ENCODE measurements around the gene FAM168B.
A peak's percentile ranks its signal among the peaks of the same experiment; 100 is the strongest.
"Not testable (repeated sequence)": the region's sequence is repeated elsewhere in the genome, so short reads cannot be mapped to it uniquely, and the experiment has no call there.

Gene FAM168B

GRCh38 chr2:131093006-131093695 lies at the start of gene FAM168B:
FAM168B (minus strand) TSS chr2:131093460; CDS start chr2:131082646, 10,814 bp downstream.
- peak; percentile 68 to 93 for DNase-seq

GRCh38 chr2:131142849-131143248 lies 49.6 kb upstream of the FAM168B start:
- DNase-seq = no peak

GRCh38 chr2:131140581-131140980 lies 47.3 kb upstream of the FAM168B start:
- DNase-seq = no peak

DNA sequence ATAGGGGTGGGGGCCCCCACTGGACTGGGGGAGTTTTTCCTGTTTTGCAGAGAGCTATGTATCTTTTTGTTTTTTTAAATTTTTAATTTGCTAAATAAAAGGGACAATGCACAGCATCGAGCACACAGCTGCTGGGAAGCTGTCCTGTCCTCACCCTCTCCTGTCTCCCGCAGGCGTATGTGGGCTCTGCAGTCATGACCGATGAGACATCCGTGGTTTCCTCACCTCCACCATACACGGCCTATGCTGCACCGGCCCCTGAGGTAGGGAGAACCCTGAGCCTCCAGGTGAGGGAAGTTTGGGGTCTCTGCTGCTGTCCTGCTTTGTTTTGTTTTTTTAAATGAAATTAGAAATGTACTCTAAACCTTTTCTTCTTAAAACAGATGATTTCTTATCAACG lies 39.5 kb upstream of the FAM168B start:
- no peak for DNase-seq

DNA sequence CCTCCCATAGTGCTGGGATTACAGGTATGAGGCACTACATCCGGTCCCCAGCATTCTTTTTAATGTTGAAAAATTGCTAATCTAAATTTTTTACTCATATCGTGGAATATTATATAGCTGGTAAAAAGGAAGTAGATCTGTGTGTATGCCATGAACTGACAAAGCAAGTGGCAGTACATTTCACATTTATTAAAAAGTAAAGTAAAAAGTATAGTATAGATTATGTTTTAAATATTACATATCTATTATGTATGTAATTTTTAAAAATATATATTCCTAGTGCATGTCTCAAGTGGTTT lies 37.0 kb upstream of the FAM168B start:
- DNase-seq = no peak

DNA sequence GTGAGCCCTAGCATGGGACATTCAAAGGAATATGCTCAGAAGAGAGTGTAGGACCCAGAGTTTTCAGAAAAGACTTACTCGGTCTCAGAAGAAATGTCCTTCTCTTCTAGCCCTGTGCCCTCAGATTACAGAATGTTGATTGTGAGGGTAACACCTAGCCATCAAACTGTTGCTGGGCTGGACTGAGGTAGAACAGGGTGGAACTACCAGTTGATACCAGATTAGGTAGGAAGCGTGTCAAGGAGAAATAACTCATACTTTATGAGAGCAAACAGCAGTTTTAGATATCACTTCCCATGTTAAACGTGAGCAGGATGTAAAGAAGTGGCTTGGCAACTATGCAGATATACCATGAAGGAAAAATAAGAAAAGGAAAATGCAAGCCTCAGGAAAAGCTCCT lies 34.7 kb upstream of the FAM168B start:
- DNase-seq = no peak

DNA sequence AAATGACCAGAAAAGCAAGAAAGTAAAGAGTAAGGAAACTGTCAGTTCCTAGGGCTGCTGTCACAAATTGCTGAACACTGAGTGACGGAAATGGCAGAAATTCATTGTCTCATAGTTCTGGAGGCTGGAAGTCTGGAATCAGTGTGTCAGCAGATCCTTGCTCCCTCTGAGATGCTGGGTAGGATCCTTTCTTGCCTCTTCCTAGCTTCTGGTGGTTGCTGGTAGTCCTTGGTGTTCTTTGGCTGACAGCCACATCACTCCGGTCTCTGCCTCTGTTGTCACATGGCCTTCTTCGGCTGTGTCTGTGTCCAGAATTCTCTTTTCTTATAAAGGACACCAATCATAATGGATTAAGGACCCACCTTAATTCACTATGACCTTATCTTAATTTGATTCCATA lies 33.8 kb upstream of the FAM168B start:
- DNase-seq = no peak

DNA sequence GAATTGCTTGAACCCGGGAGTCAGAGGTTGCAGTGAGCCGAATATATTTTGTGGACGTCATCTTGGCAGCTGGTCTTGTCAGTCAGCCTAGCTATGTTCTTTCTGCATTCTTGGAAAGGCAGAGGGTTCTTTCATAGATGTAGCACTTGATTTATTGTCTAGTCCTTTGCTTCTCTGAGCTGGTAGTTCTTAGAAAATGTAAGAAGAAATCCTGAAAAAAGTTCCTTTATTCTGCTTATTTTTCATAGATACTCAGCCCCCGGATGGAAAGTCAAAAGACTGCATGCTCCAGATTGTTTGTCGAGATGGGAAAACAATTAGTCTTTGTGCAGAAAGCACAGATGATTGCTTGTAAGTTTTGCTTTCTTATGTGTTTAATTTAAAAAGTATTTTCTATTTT lies 33.2 kb upstream of the FAM168B start:
- no peak for DNase-seq

- no peak for DNase-seq
Measured at GRCh38 chr2:131125195-131125757, 32.0 kb upstream of the FAM168B start.

- no peak for DNase-seq
Measured at GRCh38 chr2:131123192-131123591, 29.9 kb upstream of the FAM168B start.

- DNase-seq = no peak
Measured at GRCh38 chr2:131122496-131122895, 29.2 kb upstream of the FAM168B start.

DNA sequence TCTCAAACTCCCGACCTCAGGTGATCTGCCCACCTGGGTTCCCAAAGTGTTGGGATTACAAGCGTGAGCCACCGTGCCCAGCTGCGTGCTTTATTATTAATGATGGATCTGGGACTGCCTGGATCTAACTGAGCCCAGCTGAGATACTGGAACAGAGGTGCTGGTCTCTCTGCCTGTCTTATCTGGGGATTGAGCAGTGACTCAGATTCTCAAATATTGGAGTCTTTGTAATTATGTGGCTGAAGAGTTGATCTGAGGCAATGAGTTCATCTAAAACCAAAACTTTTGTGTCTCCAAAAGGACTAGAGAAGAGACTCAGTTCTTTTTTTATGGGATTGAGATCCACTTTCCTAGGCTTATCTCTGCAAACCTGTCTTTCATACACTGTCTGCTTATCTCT lies 28.2 kb upstream of the FAM168B start:
- no peak for DNase-seq

- no peak for DNase-seq
Measured at GRCh38 chr2:131120815-131121317, 27.6 kb upstream of the FAM168B start.

DNA sequence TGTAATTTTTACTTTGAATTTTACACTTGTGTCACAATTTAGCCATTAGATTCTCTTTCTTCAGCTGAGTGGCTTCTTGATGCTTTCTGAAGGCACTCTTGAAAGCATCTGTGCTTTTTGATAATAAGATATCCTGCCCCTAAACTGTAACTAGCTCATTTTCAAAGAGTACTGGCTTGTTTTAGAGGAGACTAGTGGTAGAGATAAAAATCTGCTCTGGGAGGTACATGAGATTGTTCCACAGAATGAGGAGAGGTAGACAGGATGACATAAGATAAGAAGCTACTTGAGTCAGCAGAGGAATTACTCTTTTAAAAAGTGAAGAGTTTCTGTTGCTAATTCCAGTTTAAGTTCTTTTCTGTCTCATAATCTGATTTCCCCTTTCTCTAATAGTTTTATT lies 22.5 kb upstream of the FAM168B start:
- no peak for DNase-seq

DNA sequence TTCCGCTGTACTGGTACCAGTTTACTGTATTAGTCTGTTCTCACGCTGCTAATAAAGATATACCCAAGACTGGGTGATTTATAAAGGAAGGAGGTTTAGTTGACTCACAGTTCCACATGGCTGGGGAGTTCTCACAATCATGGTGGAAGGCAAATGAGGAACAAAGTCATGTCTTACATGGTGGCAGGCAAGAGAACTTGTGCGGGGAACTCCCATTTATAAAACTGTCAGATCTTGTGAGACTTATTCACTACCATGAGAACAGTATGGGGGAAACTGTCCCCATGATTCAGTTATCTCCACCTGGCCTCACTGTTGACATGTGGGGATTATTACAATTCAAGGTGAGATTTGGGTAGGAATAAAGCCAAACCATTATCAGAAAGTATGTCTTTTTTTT lies 21.7 kb upstream of the FAM168B start:
- DNase-seq = not testable (repeated sequence)

DNA sequence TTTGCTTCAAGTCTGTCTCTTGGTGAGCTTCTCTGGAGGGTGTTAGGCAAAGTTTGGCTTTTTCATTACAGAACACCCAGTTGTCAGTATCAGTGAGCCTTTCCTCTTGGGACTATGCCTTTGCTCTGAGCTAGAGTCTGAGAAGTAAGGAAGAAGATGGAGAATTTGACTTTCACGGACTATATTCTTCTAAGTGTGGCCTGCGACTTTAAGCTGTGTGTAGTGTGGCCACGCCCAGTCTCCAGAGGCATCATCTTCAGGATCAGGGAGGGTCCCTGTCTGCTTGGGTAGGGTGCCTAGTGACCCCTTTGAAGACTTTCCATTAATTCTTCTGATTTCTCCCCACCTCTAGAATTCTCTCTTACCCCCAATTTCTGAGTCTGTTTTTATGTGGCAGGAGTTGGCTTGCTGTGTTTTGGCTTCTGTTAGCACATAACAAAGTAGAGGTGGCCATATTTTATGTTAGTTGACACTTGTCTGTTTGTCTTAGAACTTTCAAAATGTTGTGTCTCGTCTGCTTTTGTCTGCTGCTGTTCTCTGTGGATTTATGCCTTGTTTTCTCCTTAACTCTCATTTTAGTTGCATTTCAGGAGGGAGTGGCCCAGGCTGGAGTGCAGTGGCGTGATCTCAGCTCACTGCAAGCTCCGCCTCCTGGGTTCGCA lies 20.4 kb upstream of the FAM168B start:
- no peak for DNase-seq

- DNase-seq = no peak
Measured at GRCh38 chr2:131112529-131112928, 19.3 kb upstream of the FAM168B start.

DNA sequence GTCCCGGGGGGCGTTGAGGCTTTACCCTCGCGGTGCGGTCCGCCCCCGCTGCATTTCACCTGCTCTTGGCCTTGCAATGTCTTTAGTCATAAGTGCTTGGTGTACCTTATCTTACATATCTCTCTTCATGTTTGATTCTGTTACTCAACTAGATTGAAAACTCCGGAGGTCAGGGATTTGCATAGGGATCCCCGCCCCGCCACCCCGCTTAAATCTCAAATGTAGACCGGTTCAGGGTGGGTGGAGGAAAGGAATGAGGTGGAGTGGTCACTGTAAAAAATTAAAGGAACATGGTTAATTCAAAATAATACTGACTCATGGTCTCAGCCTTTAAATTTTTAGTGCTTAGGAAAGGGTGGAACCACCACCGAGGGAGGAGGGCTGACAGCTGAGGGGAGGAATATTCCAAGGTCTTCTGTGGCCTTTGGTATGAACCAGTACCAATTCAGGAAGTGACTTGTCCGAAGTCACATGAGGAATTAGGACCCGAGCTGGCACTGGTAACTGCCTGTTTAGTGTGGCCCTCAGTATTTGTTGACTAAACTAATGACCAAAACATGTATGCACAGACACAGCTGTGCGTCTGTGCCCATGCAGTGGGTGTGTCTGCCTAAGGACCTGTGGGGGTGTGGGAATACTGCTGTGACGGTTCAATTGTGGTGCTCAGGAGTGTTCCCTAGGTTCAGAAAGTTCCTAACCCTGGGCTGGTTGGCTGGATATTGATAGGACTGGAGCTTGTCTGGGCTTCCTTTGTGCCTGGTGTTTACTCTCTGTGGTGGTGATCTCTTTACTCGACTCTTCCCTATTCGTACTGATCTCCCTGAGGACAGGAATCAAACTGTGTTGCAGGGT lies 12.9 kb upstream of the FAM168B start:
- DNase-seq = peak; percentile 35 to 55

DNA sequence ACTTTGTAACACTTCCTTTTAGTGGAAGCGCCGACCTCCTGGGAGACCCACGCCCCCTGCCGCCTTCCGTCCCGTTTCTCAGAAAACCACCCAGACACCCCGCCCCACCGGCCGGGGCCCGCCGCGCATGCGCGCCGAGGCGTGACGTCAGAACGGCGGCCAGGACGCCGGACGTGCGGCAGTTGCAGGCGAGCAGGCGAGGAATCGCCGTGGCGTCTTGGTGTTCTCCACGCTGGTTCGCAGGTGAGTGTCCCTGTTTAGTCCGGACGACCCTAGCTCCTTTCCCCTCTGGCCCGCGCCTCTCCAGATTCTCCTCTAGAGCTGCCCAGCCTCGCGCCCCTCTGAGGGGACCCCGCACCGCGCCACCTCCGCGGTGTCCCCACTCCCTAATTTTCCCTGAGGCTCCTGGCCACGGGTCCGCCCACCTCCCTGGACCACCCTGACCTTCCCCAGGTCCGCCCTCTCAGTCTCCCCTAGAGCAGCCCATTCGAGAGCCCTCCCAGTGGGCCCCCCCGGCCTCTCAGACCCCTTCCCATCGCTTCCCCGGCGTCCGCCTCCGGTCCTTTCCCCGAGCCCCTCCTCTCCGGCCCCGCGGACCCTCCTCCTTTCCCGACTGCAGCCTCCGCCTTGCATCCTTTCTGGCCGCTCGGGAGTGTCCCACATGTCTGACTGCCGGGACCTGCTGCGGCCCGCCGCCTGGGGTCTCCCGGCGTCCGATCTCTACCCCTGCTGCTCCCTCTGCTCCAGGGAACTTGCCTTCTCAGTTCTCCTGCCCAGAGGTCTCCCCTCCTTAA lies 12.1 kb upstream of the FAM168B start, which contains the start of gene PLEKHB2:
TSS of gene PLEKHB2 (plus strand) at position 181 of the 794 bp plus-strand sequence. CDS start 15,606 bp downstream, outside the sequence.
- peak; percentile 75 to 93 for DNase-seq

GRCh38 chr2:131104487-131105155 lies 11.4 kb upstream of the FAM168B start:
- DNase-seq = peak; percentile 75 to 93

GRCh38 chr2:131103165-131103564 lies 9.9 kb upstream of the FAM168B start:
- DNase-seq = no peak
